HK-2 (cell line): ENCODE measurements around the gene IL10RB.
"Not testable (repeated sequence)": the region's sequence is repeated elsewhere in the genome, so short reads cannot be mapped to it uniquely, and the experiment has no call there.

Experiments used
- DNase-seq: peaks from one replicate; pipeline ENCODE4 v3.0.0-alpha.2; 2018; ENCODE audit not compliant: unreplicated experiment

Gene IL10RB

GRCh38 chr21:33240404-33240803, 25.8 kb upstream of the IL10RB start:
- no peak for DNase-seq

- no peak for DNase-seq
Observed at GRCh38 chr21:33241846-33242245, 24.3 kb upstream of the IL10RB start.

- DNase-seq, result not testable (repeated sequence)
Observed at GRCh38 chr21:33242846-33243245, 23.3 kb upstream of the IL10RB start.

- DNase-seq, result no peak
Observed at GRCh38 chr21:33244082-33244778, 21.9 kb upstream of the IL10RB start.

- no peak for DNase-seq
Observed at GRCh38 chr21:33244779-33245105, 21.4 kb upstream of the IL10RB start.

GRCh38 chr21:33245289-33245918, 20.8 kb upstream of the IL10RB start:
- DNase-seq, result no peak

- no peak for DNase-seq
Observed at GRCh38 chr21:33246506-33246905, 19.7 kb upstream of the IL10RB start.

- DNase-seq, result no peak
Observed at GRCh38 chr21:33246963-33247362, 19.2 kb upstream of the IL10RB start.

- no peak for DNase-seq
Observed at GRCh38 chr21:33247599-33247998, 18.6 kb upstream of the IL10RB start.

GRCh38 chr21:33249331-33250002, 16.7 kb upstream of the IL10RB start:
- DNase-seq, result no peak

- DNase-seq, result no peak
Observed at GRCh38 chr21:33251119-33251518, 15.0 kb upstream of the IL10RB start.

- not testable (repeated sequence) for DNase-seq
Observed at GRCh38 chr21:33253382-33253781, 12.8 kb upstream of the IL10RB start.

- no peak for DNase-seq
Observed at GRCh38 chr21:33254766-33255165, 11.4 kb upstream of the IL10RB start.

GRCh38 chr21:33255404-33255803, 10.8 kb upstream of the IL10RB start:
- no peak for DNase-seq

- DNase-seq, result no peak
Observed at GRCh38 chr21:33256019-33256418, 10.1 kb upstream of the IL10RB start.

GRCh38 chr21:33257094-33257803, 8.9 kb upstream of the IL10RB start:
- DNase-seq, result no peak

GRCh38 chr21:33258475-33258874, 7.7 kb upstream of the IL10RB start:
- DNase-seq, result no peak

- DNase-seq, result no peak
Observed at GRCh38 chr21:33259428-33259827, 6.7 kb upstream of the IL10RB start.

- no peak for DNase-seq
Observed at GRCh38 chr21:33259995-33260394, 6.2 kb upstream of the IL10RB start.

- no peak for DNase-seq
Observed at GRCh38 chr21:33261635-33262034, 4.5 kb upstream of the IL10RB start.

- DNase-seq, result no peak
Observed at GRCh38 chr21:33262921-33263320, 3.2 kb upstream of the IL10RB start.

GRCh38 chr21:33264561-33264960, 1.6 kb upstream of the IL10RB start:
- DNase-seq, result no peak

- no peak for DNase-seq
Observed at GRCh38 chr21:33265664-33266049, 510 bp upstream of the IL10RB start.
